GM13977 (cell line): ENCODE data around the gene LRRC36.

ENCODE experiments used
- DNase-seq: peaks from one replicate; pipeline ENCODE4 v3.0.0; 2012; ENCODE audit warnings: low spot score
- in situ Hi-C: fragments of 300-500 bp; cut with MboI; formaldehyde crosslinking; loops from one replicate; pipeline ENCODE4 v1.12.0; 2022; ENCODE audit warnings: low sequenced_read_pairs, low pct_unique_long_range_greater_than_20kb, mixed read lengths, inconsistent platforms; ENCODE audit not compliant: unreplicated experiment
- TF ChIP-seq, protein P1 (sequence below): IDR thresholded peaks from 2 replicates; pipeline ENCODE4 v1.5.1; 2012; ENCODE audit warnings: mild to moderate bottlenecking, control low read depth; ENCODE audit not compliant: insufficient read depth; ENCODE audit errors: extremely low read depth, missing control alignments

Gene LRRC36

DNA sequence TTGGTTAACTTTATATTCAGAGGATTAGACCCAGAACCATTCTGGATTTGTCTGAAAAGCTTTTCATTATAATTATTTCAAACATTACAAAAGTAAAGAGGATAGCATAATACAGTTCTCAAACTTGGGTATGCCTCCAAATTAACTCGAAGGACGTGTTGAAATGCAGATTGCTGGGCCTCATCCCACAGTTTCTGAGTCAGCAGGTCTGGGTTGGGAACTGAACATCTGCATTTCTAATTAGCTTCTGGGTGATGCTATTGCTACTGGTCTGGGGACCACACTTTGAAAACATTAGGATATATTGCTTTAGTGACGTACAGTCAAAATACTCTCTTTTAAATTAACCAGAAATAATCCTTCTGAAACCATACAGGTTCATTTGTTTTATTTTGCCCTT lies 56.7 kb downstream of the LRRC36 start:
- DNase-seq: no peak
- in situ Hi-C loops: no loop called here
- TF ChIP-seq, protein P1, sequence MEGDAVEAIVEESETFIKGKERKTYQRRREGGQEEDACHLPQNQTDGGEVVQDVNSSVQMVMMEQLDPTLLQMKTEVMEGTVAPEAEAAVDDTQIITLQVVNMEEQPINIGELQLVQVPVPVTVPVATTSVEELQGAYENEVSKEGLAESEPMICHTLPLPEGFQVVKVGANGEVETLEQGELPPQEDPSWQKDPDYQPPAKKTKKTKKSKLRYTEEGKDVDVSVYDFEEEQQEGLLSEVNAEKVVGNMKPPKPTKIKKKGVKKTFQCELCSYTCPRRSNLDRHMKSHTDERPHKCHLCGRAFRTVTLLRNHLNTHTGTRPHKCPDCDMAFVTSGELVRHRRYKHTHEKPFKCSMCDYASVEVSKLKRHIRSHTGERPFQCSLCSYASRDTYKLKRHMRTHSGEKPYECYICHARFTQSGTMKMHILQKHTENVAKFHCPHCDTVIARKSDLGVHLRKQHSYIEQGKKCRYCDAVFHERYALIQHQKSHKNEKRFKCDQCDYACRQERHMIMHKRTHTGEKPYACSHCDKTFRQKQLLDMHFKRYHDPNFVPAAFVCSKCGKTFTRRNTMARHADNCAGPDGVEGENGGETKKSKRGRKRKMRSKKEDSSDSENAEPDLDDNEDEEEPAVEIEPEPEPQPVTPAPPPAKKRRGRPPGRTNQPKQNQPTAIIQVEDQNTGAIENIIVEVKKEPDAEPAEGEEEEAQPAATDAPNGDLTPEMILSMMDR: no peak

DNA sequence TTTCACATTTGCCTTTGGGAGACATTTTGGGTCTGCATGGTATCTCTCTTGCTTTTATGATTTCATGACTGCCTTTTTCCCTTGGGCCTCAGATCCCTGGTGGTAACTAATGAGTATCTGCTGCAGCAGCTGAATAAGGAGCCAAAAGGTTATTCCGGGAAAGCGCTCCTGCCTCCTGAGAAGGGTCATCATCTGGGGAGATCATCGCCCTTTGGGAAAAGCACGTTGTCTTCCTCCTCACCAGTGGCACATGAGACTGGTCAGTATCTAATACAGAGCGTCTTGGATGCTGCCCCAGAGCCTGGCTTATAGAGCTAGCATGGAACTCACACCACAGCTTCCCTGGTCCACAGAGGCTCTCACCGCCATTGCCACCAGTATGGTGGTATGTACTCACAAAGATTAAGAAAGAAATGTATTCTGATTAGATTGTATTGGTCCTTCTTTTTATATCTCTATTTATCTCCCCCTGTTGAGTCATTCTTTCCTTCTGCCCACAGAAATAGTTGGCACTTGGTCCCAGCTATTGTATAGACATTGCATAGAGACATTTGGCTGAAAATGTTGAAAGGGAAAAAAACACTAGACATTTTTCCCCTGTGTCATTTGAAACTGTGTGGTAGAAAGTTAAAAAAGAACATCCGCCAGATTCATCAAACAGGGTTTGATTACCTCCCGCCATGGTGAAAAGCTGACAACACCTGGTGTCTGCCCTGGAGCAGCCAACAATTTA lies 58.3 kb downstream of the LRRC36 start:
- TF ChIP-seq, protein P1: no peak
- DNase-seq: no peak
- in situ Hi-C loops: no loop called here

DNA sequence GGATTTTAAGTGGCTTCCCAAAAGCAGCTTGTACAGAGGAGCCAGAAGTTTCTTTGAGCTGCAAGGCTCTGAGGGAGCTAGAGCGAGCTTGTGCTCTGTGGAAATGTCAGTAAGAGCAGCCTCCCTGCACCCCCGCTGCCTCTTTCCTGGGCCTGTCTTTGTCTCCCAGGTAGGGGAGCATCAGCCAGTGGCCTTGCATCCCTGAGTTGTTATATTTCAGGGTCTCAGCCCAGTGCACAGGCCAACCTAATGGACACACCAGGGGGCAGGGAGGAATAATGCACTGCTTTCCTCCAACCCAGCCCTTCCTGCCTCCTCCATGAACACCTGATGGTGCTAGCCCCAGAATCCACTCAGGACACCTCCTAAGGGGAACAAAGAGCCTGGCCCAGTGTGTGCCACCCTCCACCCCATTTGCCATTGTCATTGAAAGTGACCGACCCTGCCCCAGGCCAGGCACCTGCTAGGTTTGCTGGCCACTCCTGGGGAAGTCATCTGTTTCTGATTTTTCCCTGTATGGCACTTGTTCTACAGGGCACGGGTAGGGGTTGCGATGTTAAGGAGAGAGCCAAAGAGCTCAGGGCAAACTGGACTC lies 60.3 kb downstream of the LRRC36 start:
- TF ChIP-seq, protein P1: no peak
- in situ Hi-C loops: no loop called here
- DNase-seq: no peak

DNA sequence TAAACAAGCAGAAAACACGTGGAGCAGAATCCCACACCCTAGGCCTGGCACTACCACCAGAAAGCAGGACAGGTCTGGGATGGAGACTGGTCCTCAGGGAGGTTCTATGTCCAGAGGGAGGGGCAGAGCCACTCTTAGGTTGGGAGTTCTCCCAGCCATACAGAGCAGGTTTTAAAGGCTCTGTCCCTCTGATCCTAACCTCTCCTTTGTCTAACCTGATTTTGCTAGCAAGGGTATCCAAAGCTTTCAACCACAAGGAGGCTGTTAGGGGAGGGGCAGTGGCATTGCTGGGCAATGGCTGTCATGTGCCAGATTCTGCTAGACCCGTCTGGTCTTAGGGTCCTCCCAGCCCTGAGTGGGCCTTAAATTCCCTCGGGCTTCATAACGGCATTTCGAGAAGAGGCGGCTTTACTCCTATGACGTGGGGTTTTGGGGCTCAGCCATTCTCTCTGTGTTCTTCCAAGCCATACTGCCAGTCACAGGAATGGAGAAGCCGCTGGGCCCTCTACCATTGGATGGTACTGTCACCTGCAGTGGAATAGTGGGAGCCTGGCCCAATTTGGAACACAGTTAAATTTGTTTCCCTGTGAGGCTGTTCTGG lies 61.0 kb downstream of the LRRC36 start:
- TF ChIP-seq, protein P1: no peak
- no peak for DNase-seq
- in situ Hi-C loops: no loop called here

DNA sequence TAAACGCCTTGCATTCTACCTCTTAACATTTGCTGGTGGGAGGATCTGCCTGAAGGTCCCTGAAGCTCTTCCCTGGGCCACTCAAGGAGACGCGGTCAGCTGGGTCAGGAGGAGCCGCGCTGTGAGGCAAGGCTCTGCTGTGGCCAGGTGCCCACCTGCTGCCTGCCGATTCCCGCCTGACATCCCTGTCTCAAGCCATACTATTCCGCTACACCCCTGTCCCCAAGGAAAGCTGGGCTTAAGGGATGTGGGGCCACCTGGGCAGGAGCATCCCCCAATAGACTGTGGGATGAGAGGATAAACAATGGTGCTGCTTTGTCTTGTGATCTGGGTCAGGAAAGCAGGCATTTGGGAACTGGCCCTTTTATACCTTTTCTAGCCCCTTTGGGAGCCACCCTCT lies 61.6 kb downstream of the LRRC36 start:
- in situ Hi-C loops: no loop called here
- TF ChIP-seq, protein P1: no peak
- DNase-seq: no peak

DNA sequence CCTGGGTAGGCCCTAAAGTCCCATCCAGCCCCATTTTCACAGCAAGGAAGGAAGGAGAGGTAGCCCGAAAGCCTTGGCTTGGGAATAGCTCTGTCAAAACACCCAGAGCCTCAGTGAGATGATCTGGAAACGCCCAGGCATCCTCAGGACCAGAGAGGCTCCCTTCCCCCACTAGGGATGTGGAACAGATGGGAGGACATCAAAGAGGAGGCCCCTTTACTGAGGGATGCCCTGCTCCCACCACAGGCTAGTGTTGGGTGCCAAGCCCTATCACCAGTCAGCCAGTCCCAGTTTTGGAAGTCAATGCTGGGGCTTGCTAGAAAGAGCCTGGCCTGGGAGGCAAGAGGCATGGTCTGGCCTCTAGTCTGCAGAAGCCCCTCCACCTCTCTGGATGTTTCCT lies 62.0 kb downstream of the LRRC36 start:
- in situ Hi-C loops: no loop called here
- no peak for DNase-seq
- TF ChIP-seq, protein P1: no peak
